T-helper 1 cell (primary cell): Measurements from ENCODE around the gene CHIC1.
"Not testable (repeated sequence)": the region's sequence is repeated elsewhere in the genome, so short reads cannot be mapped to it uniquely, and the experiment has no call there.

ENCODE experiments used
- DNase-seq, 5 donors: peaks; one replicate each; pipeline ENCODE4 v3.0.0-alpha.2; 2012 to 2020
- total RNA-seq, 4 donors: gene quantifications; one replicate each; lab custom pipeline; 2026; lab: John Stamatoyannopoulos, UW

CHIC1 gene
- total RNA-seq = 14.2 to 29.1 (median 15.6) reads per million in 4 donors

DNA sequence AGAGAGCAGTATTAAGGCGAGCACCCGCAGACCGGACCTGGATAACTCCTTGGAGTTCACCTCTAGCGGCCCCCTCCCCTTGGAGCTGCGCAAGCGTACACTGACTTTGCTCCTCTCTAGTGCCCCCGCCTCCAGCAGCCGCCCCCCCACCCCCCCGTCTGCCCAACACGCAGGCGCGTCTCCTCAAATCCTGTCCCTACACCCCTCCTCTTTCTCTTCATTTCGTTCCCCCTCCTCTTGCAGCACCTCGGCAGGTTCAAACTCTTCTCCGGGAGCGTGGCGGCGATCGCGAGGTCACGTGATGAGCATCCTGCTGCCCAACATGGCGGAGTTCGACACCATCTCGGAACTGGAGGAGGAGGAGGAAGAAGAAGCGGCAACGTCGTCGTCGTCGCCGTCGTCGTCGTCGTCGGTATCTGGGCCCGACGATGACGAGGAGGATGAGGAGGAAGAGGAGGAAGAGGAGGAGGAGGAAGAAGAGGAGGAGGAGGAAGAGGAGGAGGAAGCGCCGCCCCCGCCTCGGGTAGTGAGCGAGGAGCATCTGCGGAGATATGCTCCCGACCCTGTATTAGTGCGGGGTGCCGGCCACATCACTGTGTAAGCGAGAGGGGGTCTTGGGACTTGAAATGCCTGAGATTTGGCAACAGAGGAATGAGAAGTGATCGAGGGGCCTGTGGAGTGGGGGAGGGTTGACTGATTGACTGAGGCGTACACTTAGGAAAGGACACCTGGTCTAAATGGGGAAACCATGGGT is at the start of gene CHIC1:
Gene CHIC1 (plus strand): TSS at position 214 of the 754 bp plus-strand sequence. CDS start 88 bp downstream, at position 302.
- DNase-seq = peak; percentile 50 to 79 (median 61)

DNA sequence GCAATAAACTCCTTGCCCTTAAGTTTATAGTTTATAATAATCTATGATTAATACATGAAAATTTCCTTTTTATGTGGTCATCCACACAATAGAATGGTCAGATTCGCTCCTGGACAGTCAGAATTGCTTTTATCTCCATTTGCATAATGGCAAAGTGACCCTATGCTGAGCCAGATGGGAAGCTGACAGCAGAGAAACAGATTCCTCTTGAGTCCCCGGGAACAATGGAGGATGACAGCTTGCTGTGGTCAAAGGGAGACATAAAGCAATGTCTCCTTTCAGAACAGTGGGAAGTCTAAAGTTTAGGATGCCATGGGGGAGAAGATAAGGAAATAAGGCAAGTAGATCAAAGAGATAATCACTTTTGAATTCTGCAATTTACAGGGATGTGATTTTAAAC is 40.2 kb upstream of the CHIC1 start:
- DNase-seq = not testable (repeated sequence)

DNA sequence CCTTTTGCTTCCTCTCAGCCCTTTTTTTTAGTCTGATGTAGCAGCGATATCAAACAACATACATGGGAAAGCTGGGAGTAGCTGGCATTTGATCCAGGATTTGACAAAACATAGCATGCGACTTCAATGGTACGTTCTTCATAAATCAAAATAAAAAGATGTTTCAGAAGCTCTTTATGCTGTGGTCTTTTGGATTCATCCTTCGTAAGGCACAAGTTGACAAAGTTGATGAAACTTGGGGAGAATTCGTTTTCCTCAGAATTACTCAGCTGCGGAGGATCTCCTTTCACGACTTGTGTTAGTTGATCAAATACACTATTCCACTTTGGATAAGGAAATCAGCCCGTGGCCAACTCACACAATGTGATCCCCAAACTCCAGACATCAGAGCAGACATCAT is 38.1 kb upstream of the CHIC1 start:
- DNase-seq = no peak

DNA sequence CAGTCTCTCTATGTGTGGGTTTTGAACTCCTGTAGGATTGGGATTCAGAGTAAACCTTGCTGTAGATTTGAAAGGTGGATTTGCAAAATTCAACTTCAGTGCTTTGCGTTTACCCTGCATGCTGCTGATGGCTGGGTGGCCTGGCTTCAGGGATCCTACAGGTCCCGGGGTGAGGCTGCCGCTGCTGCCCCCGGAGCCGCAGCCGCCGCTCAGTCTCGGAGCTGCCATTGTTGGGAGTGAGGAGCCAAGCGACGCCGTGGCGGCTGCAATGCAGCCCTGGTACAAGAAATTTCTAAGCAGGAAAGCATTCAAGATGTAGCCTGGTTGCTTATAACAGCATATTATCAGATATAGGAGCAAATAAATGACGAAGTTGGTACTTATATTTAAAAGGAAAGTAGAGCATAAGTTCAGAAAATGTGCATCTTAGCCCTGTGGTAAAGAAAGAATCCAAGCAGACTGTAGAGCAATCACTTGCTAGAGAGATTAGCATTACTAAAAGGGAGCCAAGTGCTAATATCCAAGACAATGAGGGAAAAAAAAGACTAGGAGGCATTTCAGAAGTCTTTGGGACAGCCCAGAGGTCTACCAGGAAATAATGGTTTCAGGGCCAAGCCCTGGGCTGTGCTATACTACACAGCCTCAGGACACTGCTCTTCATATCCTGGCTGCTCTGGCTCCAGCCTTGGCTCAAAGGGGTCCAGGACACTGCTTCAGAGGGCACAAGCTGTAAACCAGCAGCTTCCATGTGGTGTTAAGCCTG is 36.9 kb upstream of the CHIC1 start:
- no peak for DNase-seq

DNA sequence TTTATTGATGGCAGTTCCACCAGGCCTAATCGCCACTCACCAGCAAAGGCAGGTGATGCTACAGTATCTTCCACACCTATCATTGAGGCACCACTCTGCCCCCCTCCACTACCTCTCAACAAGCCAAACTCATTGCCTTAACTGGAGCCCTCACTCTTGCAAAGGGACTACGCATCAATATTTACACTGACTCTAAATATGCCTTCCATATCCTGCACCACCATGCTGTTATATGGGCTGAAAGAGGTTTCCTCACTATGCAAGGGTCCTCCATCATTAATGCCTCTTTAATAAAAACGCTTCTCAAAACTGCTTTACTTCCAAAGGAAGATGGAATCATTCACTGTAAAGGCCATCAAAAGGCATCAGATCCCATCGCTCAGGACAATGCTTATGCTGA is 31.3 kb upstream of the CHIC1 start:
- not testable (repeated sequence) for DNase-seq

DNA sequence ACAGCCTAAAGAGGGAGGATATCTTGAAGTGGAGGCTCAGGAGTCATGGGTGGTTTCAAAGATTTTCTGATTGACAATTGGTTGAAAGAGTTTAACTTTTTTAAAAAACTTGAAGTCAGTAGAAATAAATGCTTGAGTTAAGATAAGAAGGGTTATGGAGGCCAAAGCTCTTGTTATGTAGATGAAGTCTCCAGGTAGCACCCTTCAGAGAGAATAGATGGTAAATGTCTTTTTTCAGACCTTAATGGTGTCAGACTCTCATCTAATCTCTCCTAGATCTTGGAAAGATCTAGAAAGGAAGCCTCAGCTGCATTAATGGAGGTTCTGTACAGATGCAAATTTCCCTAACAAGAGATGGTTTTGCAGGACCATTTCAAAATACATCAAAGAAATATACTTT is 6.8 kb upstream of the CHIC1 start:
- DNase-seq = no peak

DNA sequence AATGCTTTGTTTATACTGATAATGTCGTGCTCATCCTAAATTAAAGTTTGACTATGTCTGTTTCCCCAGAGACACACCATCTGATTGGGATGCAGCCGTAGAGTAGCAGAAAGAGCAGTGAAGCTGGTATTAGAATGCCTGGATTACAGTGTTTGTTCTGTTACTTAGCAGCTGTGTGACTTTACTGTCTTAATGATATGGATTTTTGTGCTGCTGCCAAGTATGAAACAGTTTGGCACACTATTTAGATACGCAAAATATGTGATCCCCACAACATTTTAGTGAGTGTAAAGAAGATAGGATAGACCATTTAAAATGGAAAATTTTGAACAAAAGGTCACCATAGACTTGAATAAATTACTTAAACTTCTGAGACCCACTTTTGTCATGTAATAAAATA is 1.2 kb upstream of the CHIC1 start:
- no peak for DNase-seq

DNA sequence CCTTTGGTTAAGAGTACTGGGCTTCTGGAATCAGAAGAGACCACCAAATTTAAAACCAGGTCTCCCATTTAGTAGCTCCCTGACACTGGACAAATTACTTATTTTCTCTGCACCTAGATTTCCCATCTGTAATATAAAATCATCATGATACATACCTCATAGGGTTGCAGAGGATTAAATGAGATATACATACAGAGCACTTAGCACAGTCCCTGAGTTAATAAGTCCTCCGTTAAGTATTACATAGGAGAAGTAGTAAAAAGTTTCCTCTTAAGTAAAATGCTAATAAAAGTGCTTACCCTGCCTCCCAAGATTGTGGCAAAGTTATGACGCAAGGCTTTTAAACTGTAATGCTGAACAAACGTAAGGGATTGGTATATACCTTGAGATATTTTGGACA is 539 bp upstream of the CHIC1 start:
- no peak for DNase-seq

DNA sequence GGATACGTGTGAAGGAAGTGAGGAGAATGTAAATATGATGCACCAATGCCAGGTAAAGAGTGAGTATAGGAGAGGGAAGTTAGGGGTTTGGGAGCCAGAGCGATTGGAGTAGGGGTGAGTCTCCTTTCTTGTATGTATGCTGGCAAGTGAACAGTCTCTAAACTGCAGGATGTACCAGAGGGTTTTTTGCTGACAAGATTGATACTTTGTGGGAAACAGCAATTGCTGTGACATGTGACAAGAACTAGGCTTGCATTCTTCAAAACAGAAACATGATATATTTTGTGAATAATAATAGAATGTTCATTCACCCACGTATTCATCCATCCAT is 706 bp downstream of the CHIC1 start:
- peak in 1 of 5 donors; percentile 36 for DNase-seq

DNA sequence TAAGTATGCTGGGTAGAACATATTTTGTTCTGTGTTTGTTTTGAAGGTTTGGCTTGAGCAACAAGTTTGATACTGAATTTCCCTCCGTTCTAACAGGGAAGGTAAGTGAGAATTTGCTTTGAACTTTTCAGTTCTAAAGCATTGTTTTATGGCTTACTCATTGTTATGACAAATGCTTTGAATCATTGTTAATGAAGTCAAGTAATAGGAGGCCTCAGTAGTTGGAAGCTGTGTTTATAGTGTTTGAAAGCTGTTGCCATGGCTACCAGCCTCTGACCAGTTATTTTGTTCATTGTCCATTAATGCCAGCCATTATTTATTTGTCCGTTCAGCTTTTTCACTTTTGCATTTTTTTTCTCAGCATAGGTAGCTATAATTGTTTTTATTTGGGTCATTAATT is 14.4 kb downstream of the CHIC1 start:
- no peak for DNase-seq

DNA sequence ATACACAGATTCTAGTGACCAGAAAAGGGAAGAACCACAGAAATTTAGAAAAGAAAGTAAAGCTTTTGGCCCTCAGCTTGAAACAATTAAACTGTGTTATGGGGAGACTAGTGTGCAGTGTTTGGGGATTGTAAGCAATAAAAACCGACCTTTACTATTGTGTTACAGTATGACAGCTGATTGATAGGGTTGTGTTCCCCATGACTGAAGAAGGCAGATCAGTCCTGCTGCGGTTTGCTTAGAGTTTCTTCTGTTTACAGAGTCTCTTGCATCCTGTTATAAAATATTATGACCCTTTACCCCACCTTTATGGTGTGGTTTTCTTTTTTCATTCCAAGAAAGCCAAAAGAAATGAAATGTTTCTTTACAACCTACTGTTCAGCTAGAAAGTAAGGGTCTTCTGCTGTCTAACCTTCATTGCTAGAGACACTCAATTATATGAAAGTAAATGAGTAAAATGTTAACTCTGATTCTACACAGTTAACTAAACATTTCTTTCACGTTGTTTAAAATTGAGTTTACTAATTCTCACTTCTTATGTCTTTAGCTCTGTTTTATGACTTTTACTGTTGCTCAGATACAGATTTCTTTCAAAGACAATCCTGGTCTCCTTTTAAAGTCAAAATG is 18.1 kb downstream of the CHIC1 start:
- no peak for DNase-seq

DNA sequence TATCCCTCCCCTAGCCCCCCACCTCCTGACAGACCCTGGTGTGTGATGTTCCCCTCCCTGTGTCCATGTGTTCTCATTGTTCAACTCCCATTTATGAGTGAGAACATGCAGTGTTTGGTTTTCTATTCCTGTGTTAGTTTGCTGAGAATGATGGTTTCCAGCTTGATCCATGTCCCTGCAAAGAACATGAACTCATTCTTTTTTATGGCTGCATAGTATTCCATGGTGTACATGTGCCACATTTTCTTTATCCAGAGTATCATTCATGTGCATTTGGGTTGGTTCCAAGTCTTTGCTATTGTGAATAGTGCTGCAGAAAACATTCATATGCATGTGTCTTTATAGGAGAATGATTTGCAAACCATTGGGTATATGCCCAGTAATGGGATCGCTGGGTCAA is 34.8 kb downstream of the CHIC1 start:
- not testable (repeated sequence) for DNase-seq

DNA sequence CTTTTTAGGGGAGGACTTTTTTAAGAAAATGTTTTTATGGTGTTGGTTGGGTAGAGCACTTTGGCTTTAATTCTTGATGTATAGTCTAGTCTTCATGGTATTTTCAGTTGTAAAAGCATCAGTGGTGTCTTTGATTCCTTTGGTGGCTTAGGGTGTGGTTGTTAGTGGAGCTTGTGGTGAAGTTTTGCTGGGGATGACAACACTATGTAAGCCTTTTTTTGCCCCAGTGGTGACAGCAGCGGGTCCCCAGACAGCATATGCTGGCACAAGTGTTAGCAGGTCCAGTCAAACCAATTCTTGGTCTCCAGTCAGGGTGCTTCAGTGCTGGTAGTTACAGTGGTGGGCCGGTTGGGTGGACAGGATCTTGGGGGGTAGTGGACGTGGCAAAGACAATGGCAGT is 52.0 kb downstream of the CHIC1 start:
- DNase-seq = peak in 1 of 5 donors; percentile 14

DNA sequence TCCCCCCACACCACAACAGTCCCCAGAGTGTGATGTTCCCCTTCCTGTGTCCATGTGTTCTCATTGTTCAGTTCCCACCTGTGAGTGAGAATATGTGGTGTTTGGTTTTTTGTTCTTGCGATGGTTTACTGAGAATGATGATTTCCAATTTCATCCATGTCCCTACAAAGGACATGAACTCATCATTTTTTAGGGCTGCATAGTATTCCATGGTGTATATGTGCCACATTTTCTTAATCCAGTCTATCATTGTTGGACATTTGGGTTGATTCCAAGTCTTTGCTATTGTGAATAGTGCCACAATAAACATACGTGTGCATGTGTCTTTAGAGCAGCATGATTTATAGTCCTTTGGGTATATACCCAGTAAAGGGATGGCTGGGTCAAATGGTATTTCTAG is 78.7 kb downstream of the CHIC1 start:
- not testable (repeated sequence) for DNase-seq

DNA sequence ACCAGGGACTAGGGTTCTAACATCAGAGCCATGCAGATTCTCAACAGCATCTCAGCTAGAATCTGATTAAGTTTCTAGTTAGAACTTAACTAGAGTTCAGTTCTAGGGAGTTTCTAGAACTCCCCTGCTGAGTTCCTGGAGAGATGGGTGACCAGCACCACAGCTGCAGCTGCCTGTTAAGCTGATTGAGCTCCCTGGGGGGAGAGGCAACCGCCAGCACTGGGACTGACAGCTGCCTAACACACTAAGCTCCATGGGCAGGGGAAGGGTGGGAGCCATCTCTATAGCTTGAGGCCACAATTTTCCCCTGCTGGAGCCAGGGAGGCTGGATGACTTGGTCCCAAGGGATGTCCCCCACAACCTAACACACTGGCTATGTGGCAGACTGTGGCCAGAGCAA is 84.2 kb downstream of the CHIC1 start:
- DNase-seq = no peak

DNA sequence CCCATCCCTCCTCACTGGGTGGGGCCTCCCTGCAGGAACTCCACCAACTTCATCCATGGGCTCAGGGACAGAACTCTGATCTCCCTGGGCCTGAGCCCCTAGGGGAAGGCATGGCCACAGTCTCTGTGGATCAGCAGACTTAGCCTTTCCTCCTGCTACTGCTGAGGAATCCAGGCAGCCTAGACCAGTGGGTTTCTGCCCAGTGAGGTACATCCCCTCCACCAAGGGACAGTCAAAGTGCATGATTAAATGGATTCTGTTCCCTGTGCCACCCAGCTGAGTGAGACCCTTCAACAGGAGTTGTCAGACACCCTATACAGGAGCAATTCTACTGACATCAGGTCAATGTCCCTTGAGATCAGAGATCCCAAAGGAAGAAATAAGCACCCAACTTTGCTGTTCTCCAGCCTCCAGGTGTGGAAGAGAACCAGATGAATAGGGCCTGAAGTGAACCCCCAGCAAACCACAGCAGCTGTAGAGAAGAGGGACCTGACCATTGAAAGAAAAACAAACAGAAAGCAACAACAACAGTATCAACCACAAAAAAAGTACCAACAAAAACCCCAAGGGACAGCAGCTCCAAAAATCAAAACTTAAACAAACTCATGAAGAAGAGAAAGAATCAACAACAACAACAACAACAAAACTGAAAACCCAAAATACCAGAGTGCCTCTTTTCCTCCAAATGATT is 84.8 kb downstream of the CHIC1 start:
- DNase-seq = no peak

DNA sequence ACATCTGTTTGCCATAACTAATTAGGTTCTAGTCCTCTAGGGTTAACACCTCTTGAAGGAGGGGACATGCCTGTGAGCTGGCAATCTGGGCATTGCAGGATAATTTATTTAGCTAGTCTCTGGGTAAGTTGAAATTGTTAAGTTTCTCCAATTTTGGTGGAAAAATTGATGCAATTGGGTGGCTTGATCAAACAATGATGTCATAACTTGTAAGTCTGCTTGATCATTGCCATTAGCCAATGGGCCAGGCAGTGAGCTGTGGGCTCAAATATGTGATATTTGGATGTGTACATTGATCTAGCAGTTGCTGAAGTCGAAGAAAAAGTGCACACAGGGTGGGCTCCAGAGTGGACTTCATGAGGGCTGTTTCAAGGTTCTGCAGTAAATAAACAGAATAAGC is 98.3 kb downstream of the CHIC1 start:
- DNase-seq = not testable (repeated sequence)

DNA sequence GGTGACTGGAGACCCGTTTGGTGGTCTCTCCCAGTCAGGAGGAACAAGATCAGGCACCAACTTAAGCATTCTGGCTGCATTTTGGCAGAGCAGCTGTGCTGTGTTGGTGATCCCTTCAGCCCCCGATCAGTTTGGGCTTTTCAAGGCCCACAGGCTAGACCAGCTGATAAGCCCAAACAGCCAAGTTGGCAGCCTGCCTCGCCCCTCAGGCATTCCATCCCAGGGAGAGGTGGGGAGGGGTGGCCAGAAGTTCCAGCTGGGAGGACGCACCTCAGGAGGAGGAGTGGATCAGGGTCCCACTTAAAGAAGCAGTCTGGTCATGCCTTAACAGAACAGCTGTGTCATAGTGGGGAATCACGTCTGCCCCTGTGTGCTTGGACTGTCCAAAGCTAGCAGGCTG is 105.8 kb downstream of the CHIC1 start:
- DNase-seq = no peak

DNA sequence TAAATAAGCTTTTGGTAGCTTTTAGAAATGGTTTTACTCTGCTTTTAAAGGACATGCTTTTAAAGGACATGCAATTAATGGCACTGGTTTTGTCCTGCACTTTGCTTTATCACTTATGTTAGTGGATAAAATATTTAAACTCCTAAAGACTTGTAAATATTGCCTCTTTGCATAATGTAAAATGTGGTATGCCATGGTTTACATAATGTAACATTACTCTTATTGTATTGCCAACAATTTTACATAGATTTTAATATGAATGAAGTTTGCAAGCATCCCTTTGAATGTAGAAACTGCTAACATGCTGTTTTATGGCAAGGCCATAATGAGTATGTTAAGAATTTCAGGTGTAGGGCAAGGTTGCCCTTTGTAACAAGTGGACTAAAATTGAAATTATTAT is 118.4 kb downstream of the CHIC1 start:
- no peak for DNase-seq

DNA sequence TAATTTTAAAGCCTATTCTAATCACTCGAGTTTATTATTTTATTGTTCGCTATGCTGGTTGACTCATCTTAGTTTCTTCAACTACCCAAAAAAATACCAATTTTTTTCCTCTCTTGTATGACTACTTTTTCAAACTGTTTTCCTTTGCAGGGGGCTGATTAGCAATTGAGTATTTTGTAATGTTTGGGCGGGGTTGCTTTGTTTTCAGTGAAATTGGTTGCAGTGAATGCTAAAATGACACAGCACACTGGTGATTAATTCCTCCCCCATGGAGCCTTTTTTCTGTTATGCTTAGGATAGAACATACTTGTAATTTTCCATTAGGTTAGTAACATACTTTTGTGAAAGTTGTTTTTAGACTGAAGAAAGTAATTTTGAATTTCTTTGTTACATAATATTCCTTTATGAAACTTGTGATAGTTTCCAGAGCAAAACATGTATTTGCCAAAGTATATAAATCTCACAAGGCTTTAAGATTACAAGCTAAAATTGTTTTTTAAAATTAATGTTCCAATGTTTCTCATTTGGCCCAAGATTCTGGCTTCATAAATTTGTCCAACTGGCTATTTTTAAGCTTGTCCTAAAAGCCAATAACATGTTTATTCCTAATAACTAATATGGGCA is 120.4 kb downstream of the CHIC1 start:
- no peak for DNase-seq

DNA sequence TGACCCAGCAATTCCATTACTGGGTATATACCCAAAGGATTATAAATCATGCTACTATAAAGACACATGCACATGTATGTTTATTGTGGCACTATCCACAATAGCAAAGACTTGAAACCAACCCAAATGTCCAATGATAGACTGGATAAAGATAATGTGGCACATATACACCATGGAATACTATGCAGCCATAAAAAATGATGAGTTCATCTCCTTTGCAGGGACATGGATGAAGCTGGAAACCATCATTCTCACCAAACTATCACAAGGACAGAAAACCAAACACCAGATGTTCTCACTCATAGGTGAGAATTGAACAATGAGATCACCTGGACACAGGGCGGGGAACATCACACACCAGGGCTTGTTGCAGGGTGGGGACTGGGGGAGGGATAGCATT is 144.0 kb downstream of the CHIC1 start:
- not testable (repeated sequence) for DNase-seq

DNA sequence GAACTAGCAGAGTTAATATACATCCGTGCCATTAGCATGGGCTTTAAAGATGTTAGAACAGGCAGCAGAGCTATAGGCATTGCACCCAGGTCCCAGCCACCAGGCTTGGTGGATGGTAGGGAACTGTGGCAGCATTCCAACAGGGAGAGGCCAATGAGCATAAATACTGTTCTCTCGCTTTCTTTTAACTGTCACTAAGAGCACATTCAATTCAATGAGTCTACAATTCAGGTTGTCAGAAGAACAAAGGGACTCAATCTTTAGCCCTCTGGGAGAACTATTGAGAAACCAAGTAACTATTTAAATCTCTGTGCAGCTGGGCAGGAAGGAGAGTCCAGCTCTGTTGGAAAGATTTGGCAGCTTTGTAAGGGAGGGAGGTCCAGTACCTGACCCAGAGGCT is 165.6 kb downstream of the CHIC1 start:
- no peak for DNase-seq
